Right kidney (tissue), 1 donor: Measurements from ENCODE around the gene IPMK.
"Not testable (repeated sequence)": the region's sequence is repeated elsewhere in the genome, so short reads cannot be mapped to it uniquely, and the experiment has no call there.

Source experiments
- DNase-seq: peaks from one replicate; pipeline ENCODE4 v3.0.0-alpha.2; 2016

Gene IPMK

GRCh38 chr10:58237014-58237834 lies 30.5 kb downstream of the IPMK start:
- no peak for DNase-seq

GRCh38 chr10:58229856-58230255 lies 37.8 kb downstream of the IPMK start:
- not testable (repeated sequence) for DNase-seq

- DNase-seq = no peak
Observed at GRCh38 chr10:58225654-58226053, 42.0 kb downstream of the IPMK start.

GRCh38 chr10:58220769-58221451 lies 46.8 kb downstream of the IPMK start:
- DNase-seq = no peak

GRCh38 chr10:58219875-58220274 lies 47.8 kb downstream of the IPMK start:
- DNase-seq = no peak

GRCh38 chr10:58217612-58218011 lies 50.1 kb downstream of the IPMK start:
- no peak for DNase-seq

- DNase-seq = no peak
Observed at GRCh38 chr10:58212622-58213021, 55.1 kb downstream of the IPMK start.

GRCh38 chr10:58210160-58210559 lies 57.5 kb downstream of the IPMK start:
- DNase-seq = no peak

- no peak for DNase-seq
Observed at GRCh38 chr10:58209669-58210068, 58.0 kb downstream of the IPMK start.

- DNase-seq = no peak
Observed at GRCh38 chr10:58206251-58206650, 61.4 kb downstream of the IPMK start.

GRCh38 chr10:58201704-58202103 lies 66.0 kb downstream of the IPMK start:
- no peak for DNase-seq

GRCh38 chr10:58189269-58189668 lies 78.4 kb downstream of the IPMK start:
- no peak for DNase-seq

GRCh38 chr10:58184120-58184670 lies 83.5 kb downstream of the IPMK start:
- DNase-seq = no peak

- DNase-seq = no peak
Observed at GRCh38 chr10:58180666-58181065, 87.0 kb downstream of the IPMK start.

- DNase-seq = no peak
Observed at GRCh38 chr10:58179238-58179637, 88.5 kb downstream of the IPMK start.

GRCh38 chr10:58178811-58179210 lies 88.9 kb downstream of the IPMK start:
- no peak for DNase-seq

- DNase-seq = no peak
Observed at GRCh38 chr10:58177362-58177947, 90.2 kb downstream of the IPMK start.

GRCh38 chr10:58175990-58176900 lies 91.4 kb downstream of the IPMK start:
- no peak for DNase-seq

- no peak for DNase-seq
Observed at GRCh38 chr10:58174831-58175230, 92.9 kb downstream of the IPMK start.

GRCh38 chr10:58173391-58173790 lies 94.3 kb downstream of the IPMK start:
- no peak for DNase-seq

- DNase-seq = no peak
Observed at GRCh38 chr10:58171146-58171545, 96.5 kb downstream of the IPMK start.

GRCh38 chr10:58164517-58164916 lies 103.2 kb downstream of the IPMK start:
- DNase-seq = no peak
